A549 (cell line): ENCODE measurements around the gene LRP1.

Source experiments
- CHD2 ChIP-seq: fragments of 150-350 bp; IDR thresholded peaks from 2 replicates; pipeline ENCODE4 v1.6.1; 2014; ENCODE audit warnings: low read length; ENCODE audit not compliant: partially characterized antibody
- EP300 ChIP-seq, 2 experiments: fragments of >200 bp; sonication (Bioruptor Twin); formaldehyde crosslinking; IDR thresholded peaks; 2 replicates in 1 of 2; 3 replicates in 1 of 2; pipeline ENCODE4 v1.6.1; 2016 to 2017
- KDM5A ChIP-seq: fragments of 200-600 bp; sonication (generic); IDR thresholded peaks from 2 replicates; pipeline ENCODE4 v1.6.1; 2016; ENCODE audit warnings: antibody characterized with exemption, mild to moderate bottlenecking
- MAFK ChIP-seq: fragments of 450-650 bp; IDR thresholded peaks from 2 replicates; pipeline ENCODE4 v1.6.1; 2014; ENCODE audit not compliant: partially characterized antibody
- POLR2A ChIP-seq: IDR thresholded peaks from 2 replicates; pipeline ENCODE4 v1.6.1; 2012; ENCODE audit warnings: mild to moderate bottlenecking, low read length
- RCOR1 ChIP-seq: fragments of 150-350 bp; IDR thresholded peaks from 2 replicates; pipeline ENCODE4 v1.6.1; 2014; ENCODE audit warnings: antibody characterized with exemption, low read length, low read depth
- RNF2 ChIP-seq: fragments of 200-600 bp; sonication (generic); IDR thresholded peaks from 2 replicates; pipeline ENCODE4 v1.6.1; 2016; ENCODE audit warnings: low read depth, mild to moderate bottlenecking, antibody characterized with exemption, moderate library complexity, borderline replicate concordance
- TF ChIP-seq, protein P1 (sequence below): fragments of 450-650 bp; IDR thresholded peaks from 2 replicates; pipeline ENCODE4 v1.6.1; 2014; ENCODE audit warnings: antibody characterized with exemption
- TF ChIP-seq, protein P2 (sequence below): fragments of >200 bp; sonication (Bioruptor Twin); formaldehyde crosslinking; IDR thresholded peaks from 3 replicates; pipeline ENCODE4 v1.5.1; 2016
- TF ChIP-seq, protein P3 (sequence below): IDR thresholded peaks from 2 replicates; pipeline ENCODE4 v1.6.1; 2012

DNA sequence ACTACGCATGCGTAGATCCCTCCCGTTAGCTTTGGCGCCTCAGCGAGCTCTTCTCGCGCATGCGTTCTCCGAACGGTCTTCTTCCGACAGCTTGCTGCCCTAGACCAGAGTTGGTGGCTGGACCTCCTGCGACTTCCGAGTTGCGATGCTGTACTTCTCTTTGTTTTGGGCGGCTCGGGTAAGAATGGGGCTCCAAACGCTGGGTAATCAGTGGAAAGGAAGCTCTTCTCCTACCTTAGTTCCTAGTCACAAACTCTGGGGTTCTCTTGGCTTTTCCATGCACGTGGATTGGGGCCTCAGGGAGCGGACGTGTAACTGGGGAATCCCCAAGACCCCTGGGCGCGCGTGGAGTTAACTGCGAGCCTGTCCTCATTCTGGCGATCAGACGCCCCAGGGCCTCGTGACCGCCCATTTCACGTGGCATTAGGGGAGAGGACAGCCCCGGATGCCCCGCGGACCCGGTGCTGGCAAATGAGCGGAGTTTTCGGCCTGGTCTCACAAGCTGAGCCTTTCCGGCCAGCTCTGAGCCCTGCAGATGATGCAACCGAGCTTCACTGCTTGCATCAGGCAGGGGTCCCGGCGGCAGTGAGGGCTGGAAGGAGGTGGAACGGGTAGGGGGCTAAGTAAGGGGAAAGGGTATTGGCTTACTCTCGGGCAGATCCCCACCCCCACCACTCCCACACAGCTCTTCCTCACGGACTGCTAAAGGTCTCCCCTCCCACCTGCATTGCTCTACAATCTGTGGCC lies 101.5 kb downstream of the LRP1 start, which contains the start of gene SHMT2:
- TF ChIP-seq, protein P1, sequence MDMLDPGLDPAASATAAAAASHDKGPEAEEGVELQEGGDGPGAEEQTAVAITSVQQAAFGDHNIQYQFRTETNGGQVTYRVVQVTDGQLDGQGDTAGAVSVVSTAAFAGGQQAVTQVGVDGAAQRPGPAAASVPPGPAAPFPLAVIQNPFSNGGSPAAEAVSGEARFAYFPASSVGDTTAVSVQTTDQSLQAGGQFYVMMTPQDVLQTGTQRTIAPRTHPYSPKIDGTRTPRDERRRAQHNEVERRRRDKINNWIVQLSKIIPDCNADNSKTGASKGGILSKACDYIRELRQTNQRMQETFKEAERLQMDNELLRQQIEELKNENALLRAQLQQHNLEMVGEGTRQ: peak; percentile 67
- TF ChIP-seq, protein P2, sequence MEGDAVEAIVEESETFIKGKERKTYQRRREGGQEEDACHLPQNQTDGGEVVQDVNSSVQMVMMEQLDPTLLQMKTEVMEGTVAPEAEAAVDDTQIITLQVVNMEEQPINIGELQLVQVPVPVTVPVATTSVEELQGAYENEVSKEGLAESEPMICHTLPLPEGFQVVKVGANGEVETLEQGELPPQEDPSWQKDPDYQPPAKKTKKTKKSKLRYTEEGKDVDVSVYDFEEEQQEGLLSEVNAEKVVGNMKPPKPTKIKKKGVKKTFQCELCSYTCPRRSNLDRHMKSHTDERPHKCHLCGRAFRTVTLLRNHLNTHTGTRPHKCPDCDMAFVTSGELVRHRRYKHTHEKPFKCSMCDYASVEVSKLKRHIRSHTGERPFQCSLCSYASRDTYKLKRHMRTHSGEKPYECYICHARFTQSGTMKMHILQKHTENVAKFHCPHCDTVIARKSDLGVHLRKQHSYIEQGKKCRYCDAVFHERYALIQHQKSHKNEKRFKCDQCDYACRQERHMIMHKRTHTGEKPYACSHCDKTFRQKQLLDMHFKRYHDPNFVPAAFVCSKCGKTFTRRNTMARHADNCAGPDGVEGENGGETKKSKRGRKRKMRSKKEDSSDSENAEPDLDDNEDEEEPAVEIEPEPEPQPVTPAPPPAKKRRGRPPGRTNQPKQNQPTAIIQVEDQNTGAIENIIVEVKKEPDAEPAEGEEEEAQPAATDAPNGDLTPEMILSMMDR: no peak
- TF ChIP-seq RNF2 (no peak), POLR2A (peak; percentile 54), MAFK (no peak), RCOR1 (no peak), KDM5A (no peak), CHD2 (no peak), EP300 (IDR thresholded peaks at IDR 0.05) (no peak)
- TF ChIP-seq, protein P3, sequence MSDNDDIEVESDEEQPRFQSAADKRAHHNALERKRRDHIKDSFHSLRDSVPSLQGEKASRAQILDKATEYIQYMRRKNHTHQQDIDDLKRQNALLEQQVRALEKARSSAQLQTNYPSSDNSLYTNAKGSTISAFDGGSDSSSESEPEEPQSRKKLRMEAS: peak; percentile 84
